GM12878 (cell line): Measurements from ENCODE around the gene MVP. TPM values are rescaled to one million over a fixed set of nuclear protein-coding genes. Genes with fewer than 3 reads are reported as not detected.

Experiments used
- ATF7 ChIP-seq: fragments of 450-650 bp; IDR thresholded peaks from 2 replicates; pipeline ENCODE4 v1.6.1; 2016; ENCODE audit warnings: low read depth, mild to moderate bottlenecking
- CEBPB ChIP-seq, 2 experiments: fragments of 150-350 bp in 1 of 2; IDR thresholded peaks; 2 replicates each; pipeline ENCODE4 v1.6.1; 2012 to 2014; ENCODE audit warnings: low read depth in 2 of 2, low read length in 2 of 2, borderline replicate concordance in 1 of 2, inconsistent platforms in 1 of 2
- CEBPZ ChIP-seq: fragments of 150-350 bp; IDR thresholded peaks from 2 replicates; pipeline ENCODE4 v1.6.1; 2016; ENCODE audit warnings: low read depth, low read length
- CHD2 ChIP-seq: IDR thresholded peaks from 2 replicates; pipeline ENCODE4 v1.6.1; 2011; ENCODE audit warnings: low read depth, low read length, improper control_type of control experiment, borderline replicate concordance
- CREM ChIP-seq: IDR thresholded peaks from 2 replicates; pipeline ENCODE4 v1.6.1; 2014; ENCODE audit warnings: antibody characterized with exemption, low read depth
- EED ChIP-seq: sonication (generic); IDR thresholded peaks from 2 replicates; pipeline ENCODE4 v1.6.1; 2016; ENCODE audit warnings: antibody characterized with exemption, low read depth
- GATAD2B ChIP-seq: fragments of 450-650 bp; conservative IDR thresholded peaks from 2 replicates; pipeline ENCODE4 v1.6.1; 2017; ENCODE audit warnings: low read depth, mild to moderate bottlenecking, moderate library complexity
- HDAC6 ChIP-seq: fragments of 200-600 bp; sonication (generic); IDR thresholded peaks from one replicate; pipeline ENCODE4 v1.8.0; 2017; ENCODE audit warnings: antibody characterized with exemption; ENCODE audit not compliant: unreplicated experiment
- MAX ChIP-seq: IDR thresholded peaks from 2 replicates; pipeline ENCODE4 v1.6.1; 2012; ENCODE audit warnings: low read depth, low read length, improper control_type of control experiment
- MEF2A ChIP-seq: IDR thresholded peaks from 2 replicates; pipeline ENCODE4 v1.6.1; 2011; ENCODE audit warnings: low read depth, mild to moderate bottlenecking, low read length, moderate library complexity; ENCODE audit not compliant: insufficient read depth
- MTA2 ChIP-seq: fragments of 450-650 bp; IDR thresholded peaks from 2 replicates; pipeline ENCODE4 v1.6.1; 2016; ENCODE audit warnings: low read depth, mild to moderate bottlenecking, moderate library complexity
- NBN ChIP-seq: fragments of 450-650 bp; IDR thresholded peaks from 2 replicates; pipeline ENCODE4 v1.6.1; 2016
- NKRF ChIP-seq: fragments of 450-650 bp; conservative IDR thresholded peaks from 2 replicates; pipeline ENCODE4 v1.6.1; 2017; ENCODE audit warnings: mild to moderate bottlenecking, moderate library complexity
- PAX5 ChIP-seq: IDR thresholded peaks from 2 replicates; pipeline ENCODE4 v1.6.1; 2011; ENCODE audit warnings: low read depth, low read length, borderline replicate concordance
- PKNOX1 ChIP-seq: fragments of 450-650 bp; IDR thresholded peaks from 2 replicates; pipeline ENCODE4 v1.6.1; 2016; ENCODE audit warnings: mild to moderate bottlenecking
- RAD21 ChIP-seq: IDR thresholded peaks from 2 replicates; pipeline ENCODE4 v1.6.1; 2011; ENCODE audit warnings: mild to moderate bottlenecking, low read depth, low read length, moderate library complexity; ENCODE audit not compliant: insufficient read depth
- RELA ChIP-seq: fragments of 450-650 bp; IDR thresholded peaks from 2 replicates; pipeline ENCODE4 v1.8.0; 2014; ENCODE audit warnings: borderline replicate concordance; ENCODE audit not compliant: partially characterized antibody
- SIN3A ChIP-seq: IDR thresholded peaks from 2 replicates; pipeline ENCODE4 v1.6.1; 2012; ENCODE audit warnings: low read depth, low read length, improper control_type of control experiment
- SMAD5 ChIP-seq: IDR thresholded peaks from 2 replicates; pipeline ENCODE4 v1.6.1; 2016; ENCODE audit warnings: antibody characterized with exemption, low read depth
- STAT3 ChIP-seq: IDR thresholded peaks from 2 replicates; pipeline ENCODE4 v1.6.1; 2011; ENCODE audit warnings: low read depth, low read length, improper control_type of control experiment
- TCF12 ChIP-seq: IDR thresholded peaks from 2 replicates; pipeline ENCODE4 v1.6.1; 2011; ENCODE audit warnings: low read depth, mild to moderate bottlenecking, low read length
- TCF3 ChIP-seq: IDR thresholded peaks from 2 replicates; pipeline ENCODE4 v1.6.1; 2012; ENCODE audit warnings: low read depth, mild to moderate bottlenecking, low read length, borderline replicate concordance; ENCODE audit not compliant: insufficient read depth
- YBX1 ChIP-seq: fragments of 450-650 bp; IDR thresholded peaks from 2 replicates; pipeline ENCODE4 v1.6.1; 2016; ENCODE audit warnings: antibody characterized with exemption
- YY1 ChIP-seq: IDR thresholded peaks from 2 replicates; pipeline ENCODE4 v1.6.1; 2011; ENCODE audit warnings: low read depth, mild to moderate bottlenecking, low read length
- ZNF217 ChIP-seq: fragments of 450-650 bp; IDR thresholded peaks from 2 replicates; pipeline ENCODE4 v1.6.1; 2017; ENCODE audit warnings: antibody characterized with exemption, mild to moderate bottlenecking
- ZNF274 ChIP-seq: IDR thresholded peaks from one replicate; pipeline ENCODE4 v1.8.0; 2011; ENCODE audit not compliant: insufficient read length, insufficient read depth
- polyA plus RNA-seq, 11 experiments: library from polyadenylated mRNA; depleted of rRNA in 4 of 11; unstranded in 6 of 11; stranded (reverse) in 5 of 11; fragments of >200 nt; fragmentation: Nextera tagmentation in 4 of 11; fragmentation: Illumina TruSeq in 1 of 11; extraction: Ambion mirVana in 4 of 11; extraction: Trizol in 1 of 11; gene quantifications; 1 replicate in 1 of 11; 2 replicates in 10 of 11; pipeline versions ENCODE4 v1.2.1 to v1.2.3, GENCODE V29; 2011 to 2016; ENCODE audit warnings: inconsistent platforms in 2 of 11, missing spikeins in 2 of 11, low read depth in 1 of 11
- total RNA-seq, 4 experiments: library from RNA; depleted of rRNA in 3 of 4; stranded (reverse); fragments of >200 nt in 3 of 4; fragmentation: Illumina TruSeq in 1 of 4; extraction: Trizol in 1 of 4; gene quantifications; 2 replicates each; pipeline versions ENCODE4 v1.2.1 to v1.2.3, GENCODE V29; 2013 to 2021

MVP gene
- total and polyA plus RNA-seq, 10 of the 15 experiments (the other 5 are each of a cell fraction or from before 2014, with no cell fraction given), result 0.98 to 74.2 (median 54.7) TPM

- TF ChIP-seq EED, result peak; percentile 92
- TF ChIP-seq RELA, result peak; percentile 51
- no peak for TF ChIP-seq RAD21
- TF ChIP-seq TCF12, result no peak
- no peak for TF ChIP-seq ZNF217
- 0 out of 2 replicates have a peak, but pooled peaks have one; percentile 36 for TF ChIP-seq MTA2
- TF ChIP-seq GATAD2B, result peak; percentile 48
- TF ChIP-seq PAX5, result no peak; the same call in none of the 2 replicates
- TF ChIP-seq CHD2, result peak; percentile 45; the same call in 1 of the 2 replicates
- 0 out of 2 replicates have a peak, but pooled peaks have one; percentile 14 for TF ChIP-seq NKRF
- TF ChIP-seq PKNOX1, result peak; percentile 96
- 0 out of 2 replicates have a peak, but pooled peaks have one; percentile 26 for TF ChIP-seq CREM
- TF ChIP-seq CEBPZ, result no peak
- 0 out of 2 replicates have a peak, but pooled peaks have one; percentile 25 for TF ChIP-seq SIN3A
- 0 out of 2 replicates have a peak, but pooled peaks have one; percentile 25 for TF ChIP-seq MAX
- TF ChIP-seq MEF2A, result peak; percentile 81
- TF ChIP-seq ATF7, result no peak
- no peak for TF ChIP-seq STAT3
- TF ChIP-seq SMAD5, result peak; percentile 68; the same call in 1 of the 2 replicates
- TF ChIP-seq YBX1, result no peak
- peak; percentile 41; the same call in 1 of the 2 replicates for TF ChIP-seq TCF3
- no peak for TF ChIP-seq HDAC6
- TF ChIP-seq NBN, result peak; percentile 47; the same call in 1 of the 2 replicates
- peak; percentile 86 for TF ChIP-seq YY1
- no peak for TF ChIP-seq CEBPB (IDR thresholded peaks at IDR 0.05; ENCODE audit: borderline replicate concordance in 1 of 2, low read depth in 2 of 2, low read length in 2 of 2)
- no peak for TF ChIP-seq ZNF274
These were observed 8.9 kb upstream of the MVP start (continued) for GRCh38 chr16:29811170-29811895.
